NB4 (cell line): ENCODE data around the gene LOC101059915.
"Not testable (repeated sequence)": the region's sequence is repeated elsewhere in the genome, so short reads cannot be mapped to it uniquely, and the experiment has no call there.

Source experiments
- CTCF ChIP-seq: IDR thresholded peaks from one replicate; pipeline ENCODE4 v1.5.1; 2012; ENCODE audit warnings: low read depth, low read length
- MAX ChIP-seq: IDR thresholded peaks from 2 replicates; pipeline ENCODE4 v1.6.1; 2011; ENCODE audit warnings: low read depth, low read length
- MYC ChIP-seq: IDR thresholded peaks from 2 replicates; pipeline ENCODE4 v1.6.1; 2011; ENCODE audit warnings: low read depth, low read length
- POLR2A ChIP-seq: IDR thresholded peaks from 2 replicates; pipeline ENCODE4 v1.6.1; 2011; ENCODE audit warnings: mild to moderate bottlenecking; ENCODE audit not compliant: insufficient read length; ENCODE audit errors: extremely low read depth

DNA sequence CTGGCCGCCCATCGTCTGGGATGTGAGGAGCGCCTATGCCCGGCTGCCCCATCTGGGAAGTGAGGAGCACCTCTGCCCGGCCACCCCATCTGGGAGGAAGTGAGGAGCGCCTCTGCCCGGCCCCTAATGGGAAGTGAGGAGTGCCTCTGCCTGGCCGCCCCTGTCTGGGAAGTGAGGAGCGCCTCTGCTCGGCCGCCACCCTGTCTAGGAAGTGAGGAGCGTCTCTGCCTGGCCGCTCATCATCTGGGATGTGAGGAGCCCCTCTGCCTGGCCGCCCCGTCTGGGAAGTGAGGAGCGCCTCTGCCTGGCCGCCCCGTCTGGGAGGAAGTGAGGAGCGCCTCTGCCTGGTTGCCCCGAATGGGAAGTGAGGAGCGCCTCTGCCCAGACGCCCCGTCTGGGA lies 8.3 kb downstream of the LOC101059915 start:
- TF ChIP-seq MAX, POLR2A, CTCF, MYC: not testable (repeated sequence)
